ENCODE results near the gene CENPM.

- TF ChIP-seq, protein P1, sequence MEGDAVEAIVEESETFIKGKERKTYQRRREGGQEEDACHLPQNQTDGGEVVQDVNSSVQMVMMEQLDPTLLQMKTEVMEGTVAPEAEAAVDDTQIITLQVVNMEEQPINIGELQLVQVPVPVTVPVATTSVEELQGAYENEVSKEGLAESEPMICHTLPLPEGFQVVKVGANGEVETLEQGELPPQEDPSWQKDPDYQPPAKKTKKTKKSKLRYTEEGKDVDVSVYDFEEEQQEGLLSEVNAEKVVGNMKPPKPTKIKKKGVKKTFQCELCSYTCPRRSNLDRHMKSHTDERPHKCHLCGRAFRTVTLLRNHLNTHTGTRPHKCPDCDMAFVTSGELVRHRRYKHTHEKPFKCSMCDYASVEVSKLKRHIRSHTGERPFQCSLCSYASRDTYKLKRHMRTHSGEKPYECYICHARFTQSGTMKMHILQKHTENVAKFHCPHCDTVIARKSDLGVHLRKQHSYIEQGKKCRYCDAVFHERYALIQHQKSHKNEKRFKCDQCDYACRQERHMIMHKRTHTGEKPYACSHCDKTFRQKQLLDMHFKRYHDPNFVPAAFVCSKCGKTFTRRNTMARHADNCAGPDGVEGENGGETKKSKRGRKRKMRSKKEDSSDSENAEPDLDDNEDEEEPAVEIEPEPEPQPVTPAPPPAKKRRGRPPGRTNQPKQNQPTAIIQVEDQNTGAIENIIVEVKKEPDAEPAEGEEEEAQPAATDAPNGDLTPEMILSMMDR (IDR thresholded peaks at IDR 0.05): no peak
- TF ChIP-seq POLR2A (IDR thresholded peaks at IDR 0.05): no peak
Observed at GRCh38 chr22:41908411-41909309, 38.3 kb downstream of the CENPM start.

Data from prostate gland (tissue), 2 donors.